Measurements from ENCODE around the gene KCP. TPM values are rescaled to one million over a fixed set of nuclear protein-coding genes. Genes with fewer than 3 reads are reported as not detected.
A peak's percentile ranks its signal among the peaks of the same experiment; 100 is the strongest.

The KCP gene
- total and polyA plus RNA-seq, 2 experiments from 2014 or later: 0.76 to 1.1 TPM

- peak overlapping the region; percentile 43; the same call in 1 of the 2 replicates for H3K27ac Mint-ChIP-seq
- H3K9me3 Mint-ChIP-seq: peaks cover 3% of the 10 kb centered on the region; the same call in 1 of the 3 replicates
- no peak overlapping the region for H3K4me3 Mint-ChIP-seq
Measured at GRCh38 chr7:128884561-128885369, 25.7 kb downstream of the KCP start.

More at GRCh38 chr7:128884561-128885369, 25.7 kb downstream of the KCP start:
- Mint-ChIP-seq H3K4me1 (no peaks in the 10 kb centered on the region; the same call in 1 of the 3 replicates), H3K27me3 (ENCODE audit: insufficient read depth, low read depth, poor library complexity) (peaks cover 22% of the 10 kb centered on the region), H3K36me3 (ENCODE audit: low read depth) (no peaks in the 10 kb centered on the region)
- Histone ChIP-seq H3K9me2 (ENCODE audit: insufficient read depth) (no peaks in the 10 kb centered on the region), H4K20me1 (replicated peaks; ENCODE audit: insufficient read depth) (no peaks in the 10 kb centered on the region), H3K27me3 (ENCODE audit: insufficient read depth) (0 out of 2 replicates have a peak, but pooled peaks cover 4% of the 10 kb centered on the region), H3K36me3 (ENCODE audit: insufficient read depth) (no peaks in the 10 kb centered on the region), H3K4me2 (no peak overlapping the region), H3F3A (replicated peaks; ENCODE audit: low read depth) (0 out of 2 replicates have a peak, but pooled peaks cover 7% of the 10 kb centered on the region), H3K27ac (ENCODE audit: low read depth) (no peak overlapping the region), H3K4me3 (no peak overlapping the region), H3K4me1 (ENCODE audit: insufficient read depth) (peaks cover 14% of the 10 kb centered on the region; the same call in 1 of the 2 replicates), H3K79me2 (replicated peaks; ENCODE audit: insufficient read depth) (no peaks in the 10 kb centered on the region), H2AFZ (no peak overlapping the region)
- TF ChIP-seq STAT1 (IDR thresholded peaks at IDR 0.05; ENCODE audit: unreplicated experiment) (no peak), POLR2AphosphoS5 (IDR thresholded peaks at IDR 0.05; ENCODE audit: low read depth) (no peak), EZH2 (IDR thresholded peaks at IDR 0.05; ENCODE audit: low read depth, unreplicated experiment) (no peak), ZNF331 (CRISPR knock-in tag; IDR thresholded peaks at IDR 0.05; ENCODE audit: low read depth) (no peak), JUNB (IDR thresholded peaks at IDR 0.05; ENCODE audit: unreplicated experiment) (no peak), EZH2phosphoT487 (IDR thresholded peaks at IDR 0.05; ENCODE audit: unreplicated experiment) (no peak), NANOG (IDR thresholded peaks at IDR 0.05; ENCODE audit: borderline replicate concordance) (no peak), ZNF114 (CRISPR knock-in tag; IDR thresholded peaks at IDR 0.05) (no peak), CREB1 (CRISPR knock-in tag; IDR thresholded peaks at IDR 0.05; ENCODE audit: low read depth) (no peak), ZNF462 (CRISPR knock-in tag; IDR thresholded peaks at IDR 0.05) (no peak), CTCF (conservative IDR thresholded peaks at IDR 0.05; ENCODE audit: low read depth in 2 of 2) (no peak)
- TF ChIP-seq, protein P1, sequence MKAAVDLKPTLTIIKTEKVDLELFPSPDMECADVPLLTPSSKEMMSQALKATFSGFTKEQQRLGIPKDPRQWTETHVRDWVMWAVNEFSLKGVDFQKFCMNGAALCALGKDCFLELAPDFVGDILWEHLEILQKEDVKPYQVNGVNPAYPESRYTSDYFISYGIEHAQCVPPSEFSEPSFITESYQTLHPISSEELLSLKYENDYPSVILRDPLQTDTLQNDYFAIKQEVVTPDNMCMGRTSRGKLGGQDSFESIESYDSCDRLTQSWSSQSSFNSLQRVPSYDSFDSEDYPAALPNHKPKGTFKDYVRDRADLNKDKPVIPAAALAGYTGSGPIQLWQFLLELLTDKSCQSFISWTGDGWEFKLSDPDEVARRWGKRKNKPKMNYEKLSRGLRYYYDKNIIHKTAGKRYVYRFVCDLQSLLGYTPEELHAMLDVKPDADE (IDR thresholded peaks at IDR 0.05): no peak
- TF ChIP-seq, protein P2, sequence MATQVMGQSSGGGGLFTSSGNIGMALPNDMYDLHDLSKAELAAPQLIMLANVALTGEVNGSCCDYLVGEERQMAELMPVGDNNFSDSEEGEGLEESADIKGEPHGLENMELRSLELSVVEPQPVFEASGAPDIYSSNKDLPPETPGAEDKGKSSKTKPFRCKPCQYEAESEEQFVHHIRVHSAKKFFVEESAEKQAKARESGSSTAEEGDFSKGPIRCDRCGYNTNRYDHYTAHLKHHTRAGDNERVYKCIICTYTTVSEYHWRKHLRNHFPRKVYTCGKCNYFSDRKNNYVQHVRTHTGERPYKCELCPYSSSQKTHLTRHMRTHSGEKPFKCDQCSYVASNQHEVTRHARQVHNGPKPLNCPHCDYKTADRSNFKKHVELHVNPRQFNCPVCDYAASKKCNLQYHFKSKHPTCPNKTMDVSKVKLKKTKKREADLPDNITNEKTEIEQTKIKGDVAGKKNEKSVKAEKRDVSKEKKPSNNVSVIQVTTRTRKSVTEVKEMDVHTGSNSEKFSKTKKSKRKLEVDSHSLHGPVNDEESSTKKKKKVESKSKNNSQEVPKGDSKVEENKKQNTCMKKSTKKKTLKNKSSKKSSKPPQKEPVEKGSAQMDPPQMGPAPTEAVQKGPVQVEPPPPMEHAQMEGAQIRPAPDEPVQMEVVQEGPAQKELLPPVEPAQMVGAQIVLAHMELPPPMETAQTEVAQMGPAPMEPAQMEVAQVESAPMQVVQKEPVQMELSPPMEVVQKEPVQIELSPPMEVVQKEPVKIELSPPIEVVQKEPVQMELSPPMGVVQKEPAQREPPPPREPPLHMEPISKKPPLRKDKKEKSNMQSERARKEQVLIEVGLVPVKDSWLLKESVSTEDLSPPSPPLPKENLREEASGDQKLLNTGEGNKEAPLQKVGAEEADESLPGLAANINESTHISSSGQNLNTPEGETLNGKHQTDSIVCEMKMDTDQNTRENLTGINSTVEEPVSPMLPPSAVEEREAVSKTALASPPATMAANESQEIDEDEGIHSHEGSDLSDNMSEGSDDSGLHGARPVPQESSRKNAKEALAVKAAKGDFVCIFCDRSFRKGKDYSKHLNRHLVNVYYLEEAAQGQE (IDR thresholded peaks at IDR 0.05; ENCODE audit: unreplicated experiment): no peak
- DNase-seq (ENCODE audit: low spot score): no peak
- no peak for ATAC-seq
